HepG2 (cell line): ENCODE results near the gene POLE3. TPM values are rescaled to one million over a fixed set of nuclear protein-coding genes. Genes with fewer than 3 reads are reported as not detected.
"Not testable (repeated sequence)": the region's sequence is repeated elsewhere in the genome, so short reads cannot be mapped to it uniquely, and the experiment has no call there.

Experiments
- ATAC-seq: fragments of 200-7000 bp; cut with Tn5 transposase; 3 replicates; pipeline ENCODE4 v1.9.1; 2020; ENCODE audit warnings: mild to moderate bottlenecking, moderate library complexity
- BruUV-seq: library from RNA; stranded (reverse); fragments of 400-500 nt; replicated peaks from 2 replicates; lab custom pipeline; 2021; lab: Mats Ljungman, UMichigan
- CTCF ChIA-PET: fragments of 300-600 bp; formaldehyde crosslinking; extraction: SDS; loops from one replicate; lab custom pipeline; 2021; ENCODE audit warnings: low total read pairs, inconsistent platforms, low intra/inter-chr PET ratio; lab: Yijun Ruan, JAX
- POLR2A ChIA-PET: fragments of 350-600 bp; sonication (Branson Sonifier 250); formaldehyde crosslinking; loops from one replicate; lab custom pipeline; 2020; ENCODE audit warnings: antibody characterized with exemption, inconsistent platforms; lab: Yijun Ruan, JAX
- DNase-seq: peaks from one replicate; pipeline ENCODE4 v3.0.0-alpha.2; 2015; ENCODE audit warnings: low spot score
- FAIRE-seq: peaks from 3 replicates; lab custom pipeline; 2011; peaks lifted over from hg19 to GRCh38; lab: Jason Lieb, UNC
- H2AFZ ChIP-seq: one replicate; pipeline ENCODE4 v1.6.1; 2011; ENCODE audit warnings: low read length, inconsistent platforms
- H3K27ac ChIP-seq: fragments of 300-600 bp; 3 replicates; pipeline ENCODE4 v1.8.0; 2011; ENCODE audit warnings: mixed run types, mild to moderate bottlenecking, mixed read lengths, low read length, inconsistent platforms; ENCODE audit not compliant: insufficient read depth; ENCODE audit errors: extremely low read length
- H3K27me3 ChIP-seq, 2 experiments: fragments of 200-600 bp in 1 of 2; 2 replicates in 1 of 2; 3 replicates in 1 of 2; pipeline versions ENCODE4 v1.6.0 to v1.8.0; 2011; ENCODE audit warnings: low read length in 2 of 2, mild to moderate bottlenecking in 2 of 2, moderate library complexity in 2 of 2, inconsistent platforms in 1 of 2; ENCODE audit not compliant: insufficient read depth in 2 of 2, control insufficient read depth in 1 of 2
- H3K36me3 ChIP-seq, 2 experiments: fragments of 200-600 bp in 1 of 2; replicated peaks in 1 of 2; 2 replicates in 1 of 2; 3 replicates in 1 of 2; pipeline versions ENCODE4 v1.5.1 to v1.8.0; 2011; ENCODE audit warnings: low read length in 2 of 2, inconsistent platforms in 1 of 2; ENCODE audit not compliant: insufficient read depth in 2 of 2, control insufficient read depth in 1 of 2
- H3K4me1 ChIP-seq: 2 replicates; pipeline ENCODE4 v1.5.1; 2012; ENCODE audit warnings: low read length, inconsistent platforms; ENCODE audit not compliant: insufficient read depth
- H3K4me2 ChIP-seq: 2 replicates; pipeline ENCODE4 v1.6.0; 2011; ENCODE audit warnings: low read depth, low read length, inconsistent platforms
- H3K4me3 ChIP-seq, 3 experiments: fragments of 200-600 bp in 1 of 3; sonication (generic), shearing (Covaris generic) in 1 of 3; replicated peaks in 1 of 3; 2 replicates each; pipeline ENCODE4 v1.5.1; 2011 to 2016; ENCODE audit warnings: low read length in 3 of 3, inconsistent platforms in 2 of 3, low read depth in 2 of 3, mild to moderate bottlenecking in 2 of 3, control low read depth in 1 of 3, mixed read lengths in 1 of 3; ENCODE audit not compliant: insufficient read depth in 1 of 3
- H3K79me2 ChIP-seq: one replicate; pipeline ENCODE4 v1.6.1; 2011; ENCODE audit warnings: low read length, inconsistent platforms; ENCODE audit not compliant: insufficient read depth
- H3K9ac ChIP-seq: 2 replicates; pipeline ENCODE4 v1.6.0; 2011; ENCODE audit warnings: mild to moderate bottlenecking, low read depth, low read length, inconsistent platforms; ENCODE audit not compliant: insufficient read depth
- H3K9me3 ChIP-seq: 2 replicates; pipeline ENCODE4 v1.5.1; 2012; ENCODE audit warnings: mild to moderate bottlenecking, low read length
- H4K20me1 ChIP-seq: 2 replicates; pipeline ENCODE4 v1.6.0; 2011; ENCODE audit warnings: inconsistent platforms, mild to moderate bottlenecking, low read length, moderate library complexity; ENCODE audit not compliant: insufficient read depth
- CTCF ChIP-seq: sonication (generic); formaldehyde crosslinking; IDR thresholded peaks from 2 replicates; pipeline ENCODE4 v1.5.0; 2020; ENCODE audit warnings: mild to moderate bottlenecking, missing genetic modification reagents, moderate library complexity
- ELF1 ChIP-seq: sonication (generic); formaldehyde crosslinking; IDR thresholded peaks from 2 replicates; pipeline ENCODE4 v1.4.0; 2020; ENCODE audit warnings: missing genetic modification reagents
- NR2F6 ChIP-seq, 2 experiments: IDR thresholded peaks; 2 replicates each; pipeline ENCODE4 v1.6.1; 2016; ENCODE audit warnings: antibody characterized with exemption in 1 of 2, mild to moderate bottlenecking in 1 of 2
- SMC3 ChIP-seq: IDR thresholded peaks from 2 replicates; pipeline ENCODE4 v1.6.1; 2011; ENCODE audit warnings: low read length, improper control_type of control experiment
- STAG1 ChIP-seq: sonication (generic); formaldehyde crosslinking; IDR thresholded peaks from 2 replicates; pipeline ENCODE4 v1.4.0; 2020; ENCODE audit warnings: missing genetic modification reagents
- TBX3 ChIP-seq: fragments of 450-650 bp; IDR thresholded peaks from 2 replicates; pipeline ENCODE4 v1.6.1; 2017; ENCODE audit warnings: antibody characterized with exemption, mild to moderate bottlenecking, inconsistent platforms, borderline replicate concordance
- ZBTB14 ChIP-seq: sonication (generic); formaldehyde crosslinking; IDR thresholded peaks from 2 replicates; pipeline ENCODE4 v1.4.0; 2020; ENCODE audit warnings: missing genetic modification reagents
- ZNF589 ChIP-seq: sonication (generic); formaldehyde crosslinking; conservative IDR thresholded peaks from 2 replicates; pipeline ENCODE4 v1.8.0; 2022; ENCODE audit warnings: mild to moderate bottlenecking, moderate library complexity, missing genetic modification reagents
- WGBS: methylation state at CpG from one replicate; pipeline ENCODE4 v1.1.6; 2017; ENCODE audit warnings: low lambda C conversion rate; 5-methylcytosine and 5-hydroxymethylcytosine counted together
- in situ Hi-C: cut with HindIII; loops from 2 replicates; pipeline ENCODE4 v1.10.0; 2017; ENCODE audit warnings: low pct_unique_long_range_greater_than_20kb; ENCODE audit not compliant: extremely low pct_ligation_motif_present
- intact Hi-C: fragments of 100-400 bp; cut with micrococcal nuclease; formaldehyde crosslinking; loops from one replicate; pipeline ENCODE4 v1.10.0; 2022; ENCODE audit not compliant: unreplicated experiment
- polyA plus RNA-seq, 8 experiments: library from polyadenylated mRNA; depleted of rRNA in 3 of 8; stranded (reverse) in 7 of 8; unstranded in 1 of 8; fragments of >200 nt; fragmentation: Illumina TruSeq in 4 of 8; extraction: Trizol in 4 of 8; gene quantifications; 2 replicates each; pipeline versions ENCODE4 v1.2.1 to v1.2.3, GENCODE V29; 2011 to 2016; ENCODE audit warnings: low read depth in 4 of 8, missing spikeins in 1 of 8, mixed read lengths in 1 of 8; ENCODE audit not compliant: insufficient read depth in 1 of 8
- total RNA-seq, 5 experiments: library from RNA; depleted of rRNA; stranded (reverse); fragments of >200 nt; fragmentation: Illumina TruSeq; extraction: Trizol; gene quantifications; 2 replicates each; pipeline ENCODE4 v1.2.3, GENCODE V29; 2016; ENCODE audit warnings: low read depth in 1 of 5

The POLE3 gene
- total and polyA plus RNA-seq, 2 of the 13 experiments (the other 11 are each of a cell fraction or from before 2014, with no cell fraction given), result 36.0 to 77.2 TPM

- no peak for TF ChIP-seq ZNF589
- peak; percentile 76 for TF ChIP-seq SMC3
- no peak for TF ChIP-seq NR2F6 (IDR thresholded peaks at IDR 0.05)
- TF ChIP-seq NR2F6 (CRISPR knock-in tag; IDR thresholded peaks at IDR 0.05), result no peak
- TF ChIP-seq CTCF (CRISPR knock-in tag), result peak; percentile 66
- TF ChIP-seq STAG1 (CRISPR knock-in tag), result peak; percentile 81
- peak; percentile 13; the same call in 1 of the 2 replicates for TF ChIP-seq TBX3
Measured at GRCh38 chr9:113446323-113446740, 35.9 kb upstream of the POLE3 start (continued).

- H3K9ac ChIP-seq, result no peak overlapping the region
- 26% methylated on average over 2 of the region's 2 CpGs for WGBS
- ChIA-PET CTCF (interaction anchor here (3.9 kb wide), 1 partner anchor 212 kb away, joined by 34 read pairs; no protein-coding TSS in a partner anchor), POLR2A (no interaction called here)
- H3K4me3 ChIP-seq, result no peak overlapping the region
- H2AFZ ChIP-seq, result no peak overlapping the region
- in situ Hi-C loops, result loop anchor here (5.0 kb wide), 2 partner anchors 148 to 213 kb away; no protein-coding TSS in a partner anchor
- DNase-seq (no peak), ATAC-seq (no peak), FAIRE-seq (no peak)
- H3K4me2 ChIP-seq, result no peak overlapping the region
- no peaks in the 10 kb centered on the region for H3K27me3 ChIP-seq
- H3K79me2 ChIP-seq, result no peaks in the 10 kb centered on the region
- BruUV-seq, result no TSS peak
- H4K20me1 ChIP-seq, result no peaks in the 10 kb centered on the region
- no peaks in the 10 kb centered on the region for H3K36me3 ChIP-seq
- intact Hi-C loops, result loop anchor here (5.0 kb wide), 1 partner anchor 63 kb away; no protein-coding TSS in a partner anchor
- H3K27ac ChIP-seq, result no peak overlapping the region
- H3K9me3 ChIP-seq, result no peaks in the 10 kb centered on the region
- peaks cover 18% of the 10 kb centered on the region for H3K4me1 ChIP-seq
- TF ChIP-seq ELF1 (CRISPR knock-in tag) (no peak), CTCF (CRISPR knock-in tag) (no peak), ZBTB14 (no peak)
Measured at GRCh38 chr9:113444736-113445135, 34.3 kb upstream of the POLE3 start.

GRCh38 chr9:113437716-113438115 lies 27.2 kb upstream of the POLE3 start:
- H3K4me2 ChIP-seq, CTCF ChIA-PET: not testable (repeated sequence)

More at GRCh38 chr9:113437716-113438115, 27.2 kb upstream of the POLE3 start:
- H2AFZ ChIP-seq, H3K4me3 ChIP-seq, H3K9me3 ChIP-seq, H3K79me2 ChIP-seq, FAIRE-seq, H3K4me1 ChIP-seq, H3K9ac ChIP-seq, BruUV-seq, H3K27me3 ChIP-seq, ATAC-seq, POLR2A ChIA-PET, in situ Hi-C loops, DNase-seq, H4K20me1 ChIP-seq, H3K36me3 ChIP-seq, H3K27ac ChIP-seq: not testable (repeated sequence)
- intact Hi-C loops, result loop anchor here (5.0 kb wide), 1 partner anchor 705 kb away; no protein-coding TSS in a partner anchor
- WGBS, result 94% methylated on average over 1 of the region's 1 CpG
